Skin of body (tissue), 2 donors: ENCODE data around the gene PPP1R1C. TPM values are rescaled to one million over a fixed set of nuclear protein-coding genes. Genes with fewer than 3 reads are reported as not detected.

Experiments
- small RNA-seq: library from RNA; depleted of rRNA; stranded (forward); fragments of <200 nt; gene quantifications from one replicate; pipeline ENCODE3, GENCODE V24; 2014; ENCODE audit warnings: low replicate concordance
- total RNA-seq: library from RNA; depleted of rRNA; stranded (reverse); fragments of >200 nt; gene quantifications from one replicate; pipeline ENCODE4 v1.2.3, GENCODE V29; 2014

PPP1R1C gene
- total RNA-seq, 1 donor from 2014 or later: 0.59 TPM

Small RNA genes lying within 50 kb of the gene (small RNA-seq; reads per million reads assigned to genes)
- gene RNA5SP113: not detected

Other genes starting within 250 kb of the PPP1R1C start
- 122 TPM for gene ITPRID2, start 94.1 kb upstream of the PPP1R1C start, total RNA-seq